Neural cell (in vitro differentiated cells): ENCODE measurements around the gene NDUFA6. TPM values are rescaled to one million over a fixed set of nuclear protein-coding genes. Genes with fewer than 3 reads are reported as not detected.

Source experiments
- H2AFZ ChIP-seq: fragments of 200-600, 300-800 bp; sonication (generic), shearing (Covaris generic); 2 replicates; pipeline ENCODE4 v1.6.0; 2014; ENCODE audit warnings: low read depth, mild to moderate bottlenecking, antibody characterized with exemption, low read length, moderate library complexity
- H3F3A ChIP-seq: fragments of 200-600 bp; shearing (Covaris generic); 2 replicates; pipeline ENCODE4 v1.6.1; 2016; ENCODE audit warnings: mild to moderate bottlenecking, moderate library complexity, mixed read lengths, antibody characterized with exemption, low read length; ENCODE audit not compliant: insufficient read depth, poor library complexity, severe bottlenecking
- H3K27ac ChIP-seq: fragments of 200-600, 300-800 bp; sonication (generic), shearing (Covaris generic); 2 replicates; pipeline ENCODE4 v1.5.1; 2014; ENCODE audit warnings: mild to moderate bottlenecking, low read length, moderate library complexity
- H3K27me3 ChIP-seq: fragments of 300-800, 200-600 bp; sonication (generic), shearing (Covaris generic); 2 replicates; pipeline ENCODE4 v1.6.0; 2014; ENCODE audit warnings: mild to moderate bottlenecking, low read depth, low read length, moderate library complexity; ENCODE audit not compliant: insufficient read depth
- H3K36me3 ChIP-seq: fragments of 300-800, 200-600 bp; sonication (generic), shearing (Covaris generic); 2 replicates; pipeline ENCODE4 v1.5.1; 2014; ENCODE audit warnings: mild to moderate bottlenecking, antibody characterized with exemption, low read length, moderate library complexity; ENCODE audit not compliant: insufficient read depth
- H3K4me2 ChIP-seq: fragments of 300-800, 200-600 bp; sonication (generic), shearing (Covaris generic); 2 replicates; pipeline ENCODE4 v1.6.0; 2014; ENCODE audit warnings: mild to moderate bottlenecking, low read length
- H3K4me3 ChIP-seq: fragments of 300-800, 200-600 bp; sonication (generic), shearing (Covaris generic); 2 replicates; pipeline ENCODE4 v1.5.1; 2014; ENCODE audit warnings: mild to moderate bottlenecking, low read length, moderate library complexity
- H3K79me2 ChIP-seq: fragments of 200-600 bp; shearing (Covaris generic); replicated peaks from 2 replicates; pipeline ENCODE4 v1.6.0; 2014; ENCODE audit warnings: mild to moderate bottlenecking, low read length, moderate library complexity; ENCODE audit not compliant: insufficient read depth
- H3K9ac ChIP-seq: fragments of 300-800, 200-600 bp; sonication (generic), shearing (Covaris generic); 2 replicates; pipeline ENCODE4 v1.6.1; 2016; ENCODE audit warnings: mild to moderate bottlenecking, low read length, mixed read lengths
- H3K9me2 ChIP-seq: fragments of 200-600 bp; shearing (Covaris generic); 2 replicates; pipeline ENCODE4 v1.6.1; 2016; ENCODE audit warnings: mild to moderate bottlenecking, low read length, mixed read lengths; ENCODE audit not compliant: insufficient read depth
- H3K9me3 ChIP-seq: fragments of 200-600, 300-800 bp; sonication (generic), shearing (Covaris generic); 2 replicates; pipeline ENCODE4 v1.6.1; 2016; ENCODE audit warnings: mild to moderate bottlenecking, mixed run types, low read length, moderate library complexity, mixed read lengths
- H4K20me1 ChIP-seq: fragments of 200-600 bp; shearing (Covaris generic); 2 replicates; pipeline ENCODE4 v1.6.1; 2016; ENCODE audit warnings: mild to moderate bottlenecking, mixed run types; ENCODE audit not compliant: insufficient read depth
- EP300 ChIP-seq: fragments of 450-650 bp; conservative IDR thresholded peaks from 2 replicates; pipeline ENCODE4 v1.6.1; 2014; ENCODE audit warnings: antibody characterized with exemption, mild to moderate bottlenecking, moderate library complexity; ENCODE audit not compliant: poor library complexity, severe bottlenecking
- EZH2 ChIP-seq: fragments of 200-600, 300-800 bp; shearing (Covaris generic), sonication (generic); IDR thresholded peaks from 2 replicates; pipeline ENCODE4 v1.6.1; 2014; ENCODE audit warnings: antibody characterized with exemption, low read length, borderline replicate concordance, mild to moderate bottlenecking; ENCODE audit not compliant: insufficient read depth, poor library complexity, severe bottlenecking
- MXI1 ChIP-seq: fragments of 450-650 bp; conservative IDR thresholded peaks from 2 replicates; pipeline ENCODE4 v1.6.1; 2014; ENCODE audit warnings: antibody characterized with exemption, mild to moderate bottlenecking; ENCODE audit not compliant: poor library complexity, severe bottlenecking
- POLR2AphosphoS5 ChIP-seq: IDR thresholded peaks from 2 replicates; pipeline ENCODE4 v1.6.1; 2012
- RAD21 ChIP-seq: fragments of 450-650 bp; conservative IDR thresholded peaks from 2 replicates; pipeline ENCODE4 v1.6.1; 2014; ENCODE audit warnings: antibody characterized with exemption, mild to moderate bottlenecking, moderate library complexity
- SMC3 ChIP-seq: fragments of 450-650 bp; conservative IDR thresholded peaks from 2 replicates; pipeline ENCODE4 v1.6.1; 2014; ENCODE audit warnings: antibody characterized with exemption, mild to moderate bottlenecking, moderate library complexity; ENCODE audit not compliant: poor library complexity
- TAF1 ChIP-seq: IDR thresholded peaks from 2 replicates; pipeline ENCODE4 v1.6.1; 2012; ENCODE audit warnings: low read depth
- polyA plus RNA-seq: library from polyadenylated mRNA; depleted of rRNA; stranded (reverse); fragments of >200 nt; gene quantifications from 2 replicates; pipeline ENCODE4 v1.2.3, GENCODE V29; 2014
- TF ChIP-seq, protein P1 (sequence below): IDR thresholded peaks from 2 replicates; pipeline ENCODE4 v1.6.1; 2012; ENCODE audit warnings: borderline replicate concordance
- TF ChIP-seq, protein P2 (sequence below): fragments of 450-650 bp; IDR thresholded peaks from 2 replicates; pipeline ENCODE4 v1.5.1; 2014; ENCODE audit warnings: antibody characterized with exemption, mild to moderate bottlenecking, moderate library complexity; ENCODE audit not compliant: poor library complexity, severe bottlenecking

The NDUFA6 gene
- polyA plus RNA-seq, 1 donor from 2014 or later, result 273 TPM

DNA sequence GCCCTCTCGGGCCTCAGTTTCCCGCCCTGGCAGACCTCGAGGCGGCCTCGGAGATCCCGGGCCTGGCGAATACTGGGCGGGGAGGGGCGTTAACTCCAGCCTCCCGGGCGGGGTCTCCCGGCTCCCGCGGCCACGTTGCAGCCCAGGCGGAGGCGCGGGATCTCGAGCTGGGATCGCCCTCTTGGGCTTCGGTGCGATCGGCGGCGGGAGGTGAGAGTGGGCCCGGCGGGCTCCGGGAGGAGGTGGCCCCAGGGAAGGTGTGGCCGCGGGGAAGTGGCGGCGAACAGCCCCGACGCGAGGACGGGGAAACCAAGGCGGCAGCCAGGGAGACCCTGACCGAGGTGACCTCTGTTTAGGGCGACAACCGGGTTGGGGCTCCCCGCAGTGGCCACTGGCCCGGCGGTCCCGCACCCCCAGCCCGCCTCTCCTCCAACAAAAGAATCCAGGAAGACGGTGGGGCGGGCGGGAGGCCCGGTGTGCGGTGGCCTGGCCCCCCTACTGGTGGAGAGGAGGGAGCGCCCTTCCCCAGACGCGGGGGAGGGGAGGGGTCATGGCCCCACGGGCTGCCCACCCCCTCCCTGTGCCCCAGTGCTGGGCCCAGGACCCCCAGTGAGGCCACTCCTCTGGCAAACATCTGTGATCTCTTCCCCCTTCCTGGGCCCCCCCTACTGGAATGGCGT lies 16.3 kb downstream of the NDUFA6 start, which contains the start of gene PHETA2:
TSS of gene PHETA2 (plus strand) at position 117 of the 680 bp plus-strand sequence. CDS start 3,046 bp downstream, outside the sequence.
- no peaks in the 10 kb centered on the region for H3K9me3 ChIP-seq
- H3K27ac ChIP-seq, result no peak within 1 kb of the TSS
- H3K9ac ChIP-seq, result no peak within 1 kb of the TSS
- no peaks in the 10 kb centered on the region for H3K27me3 ChIP-seq
- H3F3A ChIP-seq, result peaks cover 5% of the 10 kb centered on the region
- H3K9me2 ChIP-seq, result no peaks in the 10 kb centered on the region
- TF ChIP-seq, protein P1, sequence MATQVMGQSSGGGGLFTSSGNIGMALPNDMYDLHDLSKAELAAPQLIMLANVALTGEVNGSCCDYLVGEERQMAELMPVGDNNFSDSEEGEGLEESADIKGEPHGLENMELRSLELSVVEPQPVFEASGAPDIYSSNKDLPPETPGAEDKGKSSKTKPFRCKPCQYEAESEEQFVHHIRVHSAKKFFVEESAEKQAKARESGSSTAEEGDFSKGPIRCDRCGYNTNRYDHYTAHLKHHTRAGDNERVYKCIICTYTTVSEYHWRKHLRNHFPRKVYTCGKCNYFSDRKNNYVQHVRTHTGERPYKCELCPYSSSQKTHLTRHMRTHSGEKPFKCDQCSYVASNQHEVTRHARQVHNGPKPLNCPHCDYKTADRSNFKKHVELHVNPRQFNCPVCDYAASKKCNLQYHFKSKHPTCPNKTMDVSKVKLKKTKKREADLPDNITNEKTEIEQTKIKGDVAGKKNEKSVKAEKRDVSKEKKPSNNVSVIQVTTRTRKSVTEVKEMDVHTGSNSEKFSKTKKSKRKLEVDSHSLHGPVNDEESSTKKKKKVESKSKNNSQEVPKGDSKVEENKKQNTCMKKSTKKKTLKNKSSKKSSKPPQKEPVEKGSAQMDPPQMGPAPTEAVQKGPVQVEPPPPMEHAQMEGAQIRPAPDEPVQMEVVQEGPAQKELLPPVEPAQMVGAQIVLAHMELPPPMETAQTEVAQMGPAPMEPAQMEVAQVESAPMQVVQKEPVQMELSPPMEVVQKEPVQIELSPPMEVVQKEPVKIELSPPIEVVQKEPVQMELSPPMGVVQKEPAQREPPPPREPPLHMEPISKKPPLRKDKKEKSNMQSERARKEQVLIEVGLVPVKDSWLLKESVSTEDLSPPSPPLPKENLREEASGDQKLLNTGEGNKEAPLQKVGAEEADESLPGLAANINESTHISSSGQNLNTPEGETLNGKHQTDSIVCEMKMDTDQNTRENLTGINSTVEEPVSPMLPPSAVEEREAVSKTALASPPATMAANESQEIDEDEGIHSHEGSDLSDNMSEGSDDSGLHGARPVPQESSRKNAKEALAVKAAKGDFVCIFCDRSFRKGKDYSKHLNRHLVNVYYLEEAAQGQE, result no peak
- TF ChIP-seq MXI1 (no peak), TAF1 (no peak), EP300 (no peak), EZH2 (no peak), POLR2AphosphoS5 (no peak), RAD21 (no peak), SMC3 (no peak)
- TF ChIP-seq, protein P2, sequence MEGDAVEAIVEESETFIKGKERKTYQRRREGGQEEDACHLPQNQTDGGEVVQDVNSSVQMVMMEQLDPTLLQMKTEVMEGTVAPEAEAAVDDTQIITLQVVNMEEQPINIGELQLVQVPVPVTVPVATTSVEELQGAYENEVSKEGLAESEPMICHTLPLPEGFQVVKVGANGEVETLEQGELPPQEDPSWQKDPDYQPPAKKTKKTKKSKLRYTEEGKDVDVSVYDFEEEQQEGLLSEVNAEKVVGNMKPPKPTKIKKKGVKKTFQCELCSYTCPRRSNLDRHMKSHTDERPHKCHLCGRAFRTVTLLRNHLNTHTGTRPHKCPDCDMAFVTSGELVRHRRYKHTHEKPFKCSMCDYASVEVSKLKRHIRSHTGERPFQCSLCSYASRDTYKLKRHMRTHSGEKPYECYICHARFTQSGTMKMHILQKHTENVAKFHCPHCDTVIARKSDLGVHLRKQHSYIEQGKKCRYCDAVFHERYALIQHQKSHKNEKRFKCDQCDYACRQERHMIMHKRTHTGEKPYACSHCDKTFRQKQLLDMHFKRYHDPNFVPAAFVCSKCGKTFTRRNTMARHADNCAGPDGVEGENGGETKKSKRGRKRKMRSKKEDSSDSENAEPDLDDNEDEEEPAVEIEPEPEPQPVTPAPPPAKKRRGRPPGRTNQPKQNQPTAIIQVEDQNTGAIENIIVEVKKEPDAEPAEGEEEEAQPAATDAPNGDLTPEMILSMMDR, result no peak
- H3K4me3 ChIP-seq, result no peak within 1 kb of the TSS
- no peaks in the 10 kb centered on the region for H3K36me3 ChIP-seq
- H4K20me1 ChIP-seq, result no peaks in the 10 kb centered on the region
- H2AFZ ChIP-seq, result no peak within 1 kb of the TSS
- no peak within 1 kb of the TSS for H3K4me2 ChIP-seq
- no peaks in the 10 kb centered on the region for H3K79me2 ChIP-seq

DNA sequence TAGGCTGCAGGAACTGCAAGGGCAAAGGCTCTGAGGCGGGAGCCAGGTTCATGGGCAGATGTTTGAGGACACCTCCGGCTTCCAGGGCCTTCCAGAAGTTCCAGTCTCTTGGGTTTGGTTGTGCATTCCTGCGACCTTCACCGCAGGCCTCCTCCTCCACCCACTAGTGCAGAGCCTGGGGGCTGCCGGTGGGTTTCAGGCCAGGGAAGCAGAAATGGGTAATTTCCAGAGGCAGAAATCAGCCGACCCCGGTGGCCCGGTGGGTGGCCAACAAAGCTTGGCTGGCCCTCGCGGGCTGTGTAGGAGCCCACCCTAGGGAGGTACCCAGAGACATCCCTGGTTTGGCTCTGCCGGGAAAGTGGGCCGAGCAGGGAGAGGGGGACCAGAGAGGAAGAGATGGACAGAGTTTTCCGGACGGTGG lies 16.9 kb downstream of the NDUFA6 start:
- Histone ChIP-seq H3K9ac (no peak overlapping the region), H3K4me2 (no peak overlapping the region), H3K27me3 (no peaks in the 10 kb centered on the region), H3K9me2 (no peaks in the 10 kb centered on the region), H3K79me2 (no peaks in the 10 kb centered on the region), H3K9me3 (no peaks in the 10 kb centered on the region), H3K4me3 (no peak overlapping the region), H2AFZ (no peak overlapping the region), H3K36me3 (no peaks in the 10 kb centered on the region), H3F3A (no peaks in the 10 kb centered on the region), H3K27ac (no peak overlapping the region), H4K20me1 (no peaks in the 10 kb centered on the region)
- TF ChIP-seq, protein P1, result no peak
- no peak for TF ChIP-seq SMC3
